ENCODE measurements around the gene MEDAG. TPM values are rescaled to one million over a fixed set of nuclear protein-coding genes. Genes with fewer than 3 reads are reported as not detected.
A peak's percentile ranks its signal among the peaks of the same experiment; 100 is the strongest.

Gene MEDAG
- total and polyA plus RNA-seq, 2 experiments from 2014 or later, result 0.06 TPM; not detected in 1

DNA sequence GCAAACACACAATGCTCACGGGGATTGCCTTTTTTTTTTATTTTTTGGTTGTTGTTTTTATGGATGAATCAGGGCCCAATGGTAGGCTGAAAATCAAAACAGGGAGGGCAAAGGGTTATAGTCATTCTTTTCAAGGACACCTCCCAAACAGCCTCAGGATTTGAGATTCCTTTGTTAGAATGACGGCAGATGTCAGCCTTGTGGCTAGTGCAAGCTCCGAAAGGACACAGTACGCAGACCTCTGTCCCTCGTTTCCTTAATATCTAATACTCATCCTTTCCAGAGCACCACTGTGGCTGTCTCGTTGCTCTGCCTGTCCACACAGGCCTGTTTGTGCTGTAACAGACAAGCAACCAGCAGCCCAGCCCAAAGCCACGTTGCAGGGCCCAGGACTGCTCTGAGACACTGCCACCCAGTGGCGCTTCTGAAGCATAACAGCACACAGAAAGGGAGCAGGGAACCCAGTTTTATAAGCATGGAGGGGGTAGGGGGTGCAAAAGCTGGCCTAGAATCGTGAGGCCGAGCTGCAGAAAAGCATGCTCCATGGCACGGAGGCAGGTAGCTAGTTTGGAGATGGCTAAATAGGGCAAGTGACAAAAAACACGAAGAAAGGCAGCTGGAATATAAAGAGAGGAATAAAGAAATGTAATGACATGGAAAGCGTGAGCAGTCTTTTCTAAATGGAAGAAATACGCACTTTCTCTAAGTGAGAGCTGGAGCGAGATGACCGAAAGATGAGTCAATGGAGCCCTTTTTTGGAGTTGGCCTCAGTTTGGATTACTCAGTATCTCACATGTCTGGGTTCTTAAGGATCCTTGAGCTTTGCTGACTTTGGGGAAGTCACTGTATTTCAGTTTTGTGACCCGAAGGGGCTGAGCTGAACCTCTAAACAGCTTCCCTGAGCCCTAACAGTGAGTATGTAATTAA, 40.7 kb upstream of the MEDAG start:
- TF ChIP-seq, protein P1, sequence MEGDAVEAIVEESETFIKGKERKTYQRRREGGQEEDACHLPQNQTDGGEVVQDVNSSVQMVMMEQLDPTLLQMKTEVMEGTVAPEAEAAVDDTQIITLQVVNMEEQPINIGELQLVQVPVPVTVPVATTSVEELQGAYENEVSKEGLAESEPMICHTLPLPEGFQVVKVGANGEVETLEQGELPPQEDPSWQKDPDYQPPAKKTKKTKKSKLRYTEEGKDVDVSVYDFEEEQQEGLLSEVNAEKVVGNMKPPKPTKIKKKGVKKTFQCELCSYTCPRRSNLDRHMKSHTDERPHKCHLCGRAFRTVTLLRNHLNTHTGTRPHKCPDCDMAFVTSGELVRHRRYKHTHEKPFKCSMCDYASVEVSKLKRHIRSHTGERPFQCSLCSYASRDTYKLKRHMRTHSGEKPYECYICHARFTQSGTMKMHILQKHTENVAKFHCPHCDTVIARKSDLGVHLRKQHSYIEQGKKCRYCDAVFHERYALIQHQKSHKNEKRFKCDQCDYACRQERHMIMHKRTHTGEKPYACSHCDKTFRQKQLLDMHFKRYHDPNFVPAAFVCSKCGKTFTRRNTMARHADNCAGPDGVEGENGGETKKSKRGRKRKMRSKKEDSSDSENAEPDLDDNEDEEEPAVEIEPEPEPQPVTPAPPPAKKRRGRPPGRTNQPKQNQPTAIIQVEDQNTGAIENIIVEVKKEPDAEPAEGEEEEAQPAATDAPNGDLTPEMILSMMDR (IDR thresholded peaks at IDR 0.05; ENCODE audit: low read depth, low read length), result peak; percentile 93
- H3K4me1 ChIP-seq (ENCODE audit: low read depth), result peaks cover 34% of the 10 kb centered on the region

DNA sequence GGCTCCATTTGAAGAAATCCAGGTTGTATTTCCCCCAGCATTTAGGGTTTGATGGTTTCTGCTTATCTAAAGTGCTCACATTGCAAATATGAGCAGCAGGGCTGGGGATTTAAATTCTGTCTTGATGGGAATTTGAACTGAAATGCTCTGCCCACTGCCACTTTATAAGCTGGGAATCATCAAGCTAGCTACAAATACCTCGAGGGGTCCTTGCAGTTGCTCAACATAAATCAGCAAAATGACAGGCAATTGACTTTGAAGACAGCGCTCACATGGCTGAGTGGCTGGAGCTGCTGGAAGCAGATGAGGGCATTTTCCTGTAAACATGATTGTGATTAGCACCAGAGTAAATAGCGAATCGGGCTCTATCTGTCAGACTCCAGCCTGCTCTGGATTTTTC, 39.4 kb upstream of the MEDAG start:
- Histone ChIP-seq H3K9me3 (ENCODE audit: low read depth) (no peaks in the 10 kb centered on the region), H3K27me3 (peaks cover 7% of the 10 kb centered on the region), H3K4me1 (ENCODE audit: low read depth) (peaks cover 34% of the 10 kb centered on the region), H3K27ac (no peak overlapping the region), H3K4me3 (no peak overlapping the region), H3K36me3 (no peaks in the 10 kb centered on the region)
- TF ChIP-seq, protein P1 (IDR thresholded peaks at IDR 0.05; ENCODE audit: low read depth, low read length), result no peak
- DNase-seq (ENCODE audit: low read depth in 1 of 2, low spot score in 1 of 2), result peak in 1 of 2 donors; percentile 41

More for the DNA sequence above, 40.7 kb upstream of the MEDAG start:
- H3K27ac ChIP-seq, result peak overlapping the region; percentile 48
- H3K27me3 ChIP-seq, result peaks cover 7% of the 10 kb centered on the region
- no peaks in the 10 kb centered on the region for H3K36me3 ChIP-seq
- H3K9me3 ChIP-seq (ENCODE audit: low read depth), result no peaks in the 10 kb centered on the region
- H3K4me3 ChIP-seq, result no peak overlapping the region
- DNase-seq (ENCODE audit: low read depth in 1 of 2, low spot score in 1 of 2), result peak; percentile 90 to 96

DNA sequence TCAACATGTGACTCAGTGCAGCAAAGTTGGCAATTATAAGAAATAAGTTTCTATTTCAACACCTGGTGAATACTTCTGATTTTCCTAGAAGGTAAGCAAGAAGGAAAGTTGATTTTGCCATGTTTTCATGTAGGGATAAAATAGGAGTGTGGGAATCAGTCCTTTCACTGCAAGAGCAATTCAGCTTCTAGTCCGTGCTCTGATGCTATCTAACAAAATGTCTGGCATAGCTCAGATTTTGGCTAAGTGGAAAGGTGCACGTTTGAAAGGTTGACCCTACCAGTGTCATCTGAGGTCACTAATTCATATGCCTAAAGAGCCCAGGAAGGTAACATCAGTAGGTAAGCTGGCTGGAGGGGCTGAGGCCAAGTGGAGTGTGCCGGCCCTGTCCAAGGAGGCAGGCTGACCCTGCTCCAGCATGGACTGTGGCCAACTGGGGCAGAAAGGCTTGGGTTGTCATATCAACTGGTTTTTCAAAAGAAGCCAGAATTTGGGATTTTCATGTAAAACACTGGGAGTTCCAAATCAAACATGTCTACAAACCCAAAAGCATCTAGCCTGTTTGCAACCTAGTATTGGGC, 38.9 kb upstream of the MEDAG start:
- Histone ChIP-seq H3K27me3 (peaks cover 7% of the 10 kb centered on the region), H3K27ac (no peak overlapping the region), H3K4me1 (ENCODE audit: low read depth) (peaks cover 34% of the 10 kb centered on the region), H3K9me3 (ENCODE audit: low read depth) (no peaks in the 10 kb centered on the region), H3K4me3 (no peak overlapping the region), H3K36me3 (no peaks in the 10 kb centered on the region)
- DNase-seq (ENCODE audit: low read depth in 1 of 2, low spot score in 1 of 2), result no peak
- TF ChIP-seq, protein P1 (IDR thresholded peaks at IDR 0.05; ENCODE audit: low read depth, low read length), result no peak

DNA sequence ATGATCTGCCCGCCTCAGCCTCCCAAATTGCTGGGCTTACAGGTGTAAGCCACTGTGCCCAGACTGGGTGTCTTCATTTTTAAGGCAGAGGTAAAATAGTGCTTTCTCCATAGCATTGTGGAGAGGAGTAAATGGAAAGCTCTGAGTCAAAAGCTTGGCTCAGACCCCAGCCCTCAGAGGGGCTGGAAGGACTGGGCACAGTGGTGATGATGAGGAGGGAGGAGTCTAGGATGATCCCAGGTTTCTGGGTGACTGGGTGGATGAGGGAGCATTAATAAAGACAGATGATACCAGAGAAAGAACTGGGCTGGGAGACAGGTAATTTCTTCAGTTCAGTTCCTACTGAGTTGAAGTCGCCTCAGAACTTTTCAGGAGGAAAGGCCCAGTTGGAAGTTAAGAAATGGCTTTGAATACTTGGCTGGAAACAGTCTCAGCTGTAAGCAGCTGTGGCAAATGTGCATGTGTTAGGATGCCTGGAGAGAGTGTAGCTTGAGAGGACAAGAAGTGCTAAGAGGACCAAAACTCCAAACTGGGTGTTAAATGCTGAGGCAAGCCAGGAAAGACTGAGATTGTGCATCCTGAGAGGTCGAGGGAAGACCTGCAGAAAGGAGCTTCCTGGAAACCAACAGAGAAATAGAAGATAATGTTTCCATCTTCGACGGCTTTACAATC, 37.1 kb upstream of the MEDAG start:
- H3K4me3 ChIP-seq, result no peak overlapping the region
- H3K36me3 ChIP-seq, result no peaks in the 10 kb centered on the region
- H3K27me3 ChIP-seq, result no peaks in the 10 kb centered on the region
- DNase-seq (ENCODE audit: low read depth in 1 of 2, low spot score in 1 of 2), result no peak
- H3K27ac ChIP-seq, result no peak overlapping the region
- TF ChIP-seq, protein P1 (IDR thresholded peaks at IDR 0.05; ENCODE audit: low read depth, low read length), result no peak
- peaks cover 29% of the 10 kb centered on the region for H3K4me1 ChIP-seq (ENCODE audit: low read depth)
- H3K9me3 ChIP-seq (ENCODE audit: low read depth), result no peaks in the 10 kb centered on the region

DNA sequence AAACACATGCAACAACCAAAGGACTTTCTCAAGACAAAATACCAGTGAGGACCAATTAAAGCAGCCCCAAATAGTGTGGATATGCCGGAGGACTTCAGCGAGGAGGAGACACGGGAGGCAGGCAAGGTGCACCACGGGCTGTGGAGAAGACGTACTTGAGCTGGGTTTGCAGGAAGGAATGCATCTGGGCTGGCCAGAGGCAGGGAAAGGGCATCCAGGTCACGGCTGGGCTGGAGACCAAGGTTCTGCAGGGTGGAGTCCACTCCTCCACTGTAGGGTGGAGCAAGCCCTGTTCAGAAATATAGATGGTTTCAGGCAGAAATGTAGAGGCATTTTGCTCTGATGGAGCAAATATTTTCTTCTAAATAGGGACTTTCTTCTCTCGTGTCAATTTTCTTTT, 36.6 kb upstream of the MEDAG start:
- peak in 1 of 2 donors; percentile 54 for DNase-seq (ENCODE audit: low read depth in 1 of 2, low spot score in 1 of 2)
- no peak overlapping the region for H3K27ac ChIP-seq
- H3K36me3 ChIP-seq, result no peaks in the 10 kb centered on the region
- H3K27me3 ChIP-seq, result no peaks in the 10 kb centered on the region
- TF ChIP-seq, protein P1 (IDR thresholded peaks at IDR 0.05; ENCODE audit: low read depth, low read length), result no peak
- H3K9me3 ChIP-seq (ENCODE audit: low read depth), result no peaks in the 10 kb centered on the region
- no peak overlapping the region for H3K4me3 ChIP-seq
- peaks cover 24% of the 10 kb centered on the region for H3K4me1 ChIP-seq (ENCODE audit: low read depth)
